Cardiac muscle cell (in vitro differentiated cells and primary cell): ENCODE data around the gene SSR2. TPM values are rescaled to one million over a fixed set of nuclear protein-coding genes. Genes with fewer than 3 reads are reported as not detected.

Experiments used
- DNase-seq, 2 donors: peaks; one replicate each; pipeline versions ENCODE4 v3.0.0 to v3.0.0-alpha.2; 2010 to 2017; ENCODE audit warnings: low read depth in 1 of 2, low spot score in 1 of 2
- H3K27ac ChIP-seq: fragments of 200-600 bp; sonication (generic); 2 replicates; pipeline ENCODE4 v1.5.1; 2016
- H3K27me3 ChIP-seq: fragments of 200-600 bp; sonication (generic); 2 replicates; pipeline ENCODE4 v1.6.0; 2016; ENCODE audit warnings: control low read depth
- H3K36me3 ChIP-seq: fragments of 200-600 bp; sonication (generic); 2 replicates; pipeline ENCODE4 v1.5.1; 2016; ENCODE audit warnings: control low read depth
- H3K4me1 ChIP-seq: fragments of 200-600 bp; sonication (generic); 2 replicates; pipeline ENCODE4 v1.8.1; 2017; ENCODE audit warnings: low read depth, mild to moderate bottlenecking, mixed run types
- H3K4me3 ChIP-seq: fragments of 200-600 bp; sonication (generic); 2 replicates; pipeline ENCODE4 v1.5.1; 2016; ENCODE audit warnings: mild to moderate bottlenecking
- H3K9me3 ChIP-seq: fragments of 200-600 bp; sonication (generic); 2 replicates; pipeline ENCODE4 v1.5.1; 2017; ENCODE audit warnings: low read depth, mild to moderate bottlenecking, control low read depth
- CTCF ChIP-seq: IDR thresholded peaks from 2 replicates; pipeline ENCODE4 v1.5.1; 2012; ENCODE audit warnings: low read depth, mild to moderate bottlenecking, low read length
- polyA plus RNA-seq: library from polyadenylated mRNA; unstranded; fragments of >200 nt; fragmentation: Nextera tagmentation; extraction: Ambion mirVana; gene quantifications from 2 replicates; pipeline ENCODE4 v1.2.1, GENCODE V29; 2016
- total RNA-seq: library from RNA; depleted of rRNA; stranded (reverse); fragments of >200 nt; gene quantifications from 2 replicates; pipeline ENCODE4 v1.2.3, GENCODE V29; 2016

The SSR2 gene
- total and polyA plus RNA-seq, 2 experiments from 2014 or later = 119 to 188 TPM

GRCh38 chr1:155962599-155963211 is 58.0 kb downstream of the SSR2 start:
- H3K9me3 ChIP-seq = no peaks in the 10 kb centered on the region
- H3K27ac ChIP-seq = peak overlapping the region; percentile 65
- H3K36me3 ChIP-seq = peaks cover 50% of the 10 kb centered on the region
- H3K4me3 ChIP-seq = no peak overlapping the region
- no peak for TF ChIP-seq CTCF
- peak in 1 of 2 donors; percentile 65 for DNase-seq
- H3K4me1 ChIP-seq = peaks cover 18% of the 10 kb centered on the region
- no peaks in the 10 kb centered on the region for H3K27me3 ChIP-seq

- Histone ChIP-seq H3K4me3 (no peak overlapping the region), H3K4me1 (peaks cover 12% of the 10 kb centered on the region), H3K9me3 (no peaks in the 10 kb centered on the region), H3K27me3 (no peaks in the 10 kb centered on the region), H3K36me3 (peaks cover 58% of the 10 kb centered on the region), H3K27ac (peak overlapping the region; percentile 65)
- DNase-seq = peak in 1 of 2 donors; percentile 91
- peak; percentile 54 for TF ChIP-seq CTCF
Measured at GRCh38 chr1:155961937-155962336, 58.8 kb downstream of the SSR2 start.

GRCh38 chr1:155960081-155960745 is 60.5 kb downstream of the SSR2 start:
- Histone ChIP-seq H3K9me3 (no peaks in the 10 kb centered on the region), H3K27me3 (no peaks in the 10 kb centered on the region), H3K27ac (peak overlapping the region; percentile 81), H3K4me3 (no peak overlapping the region), H3K36me3 (peaks cover 70% of the 10 kb centered on the region), H3K4me1 (peaks cover 6% of the 10 kb centered on the region)
- TF ChIP-seq CTCF = no peak
- DNase-seq = no peak

Other genes starting within 250 kb of the SSR2 start
- 19.9 and 26.4 TPM in 2 replicates for gene GON4L, start 163.7 kb downstream of the SSR2 start, total RNA-seq
- 42.0 and 44.4 TPM in 2 replicates for gene GON4L, start 163.7 kb downstream of the SSR2 start, polyA plus RNA-seq
- gene SYT11, start 161.4 kb downstream of the SSR2 start, total RNA-seq = 2.1 and 2.5 TPM in 2 replicates
- 1.4 and 2.3 TPM in 2 replicates for gene SYT11, start 161.4 kb downstream of the SSR2 start, polyA plus RNA-seq
- gene RIT1, start 109.6 kb downstream of the SSR2 start, total RNA-seq = 29.1 and 48.7 TPM in 2 replicates
- 40.6 and 54.2 TPM in 2 replicates for gene RIT1, start 109.6 kb downstream of the SSR2 start, polyA plus RNA-seq
- 61.0 and 86.4 TPM in 2 replicates for gene KHDC4, start 86.5 kb downstream of the SSR2 start, total RNA-seq
- gene KHDC4, start 86.5 kb downstream of the SSR2 start, polyA plus RNA-seq = 26.6 and 31.5 TPM in 2 replicates
- gene RXFP4, start 79.3 kb downstream of the SSR2 start, total RNA-seq = 0.33 TPM in 1 of 2 replicates, not detected in the other
- 0.74 TPM in 1 of 2 replicates, not detected in the other for gene RXFP4, start 79.3 kb downstream of the SSR2 start, polyA plus RNA-seq
- gene ARHGEF2, start 42.4 kb downstream of the SSR2 start, total RNA-seq = 89.4 and 126 TPM in 2 replicates
- 38.6 and 54.9 TPM in 2 replicates for gene ARHGEF2, start 42.4 kb downstream of the SSR2 start, polyA plus RNA-seq
- gene UBQLN4, start 32.8 kb upstream of the SSR2 start, total RNA-seq = 43.1 and 51.0 TPM in 2 replicates
- 29.2 and 38.5 TPM in 2 replicates for gene UBQLN4, start 32.8 kb upstream of the SSR2 start, polyA plus RNA-seq
- 75.5 and 116 TPM in 2 replicates for gene LAMTOR2, start 33.8 kb upstream of the SSR2 start, total RNA-seq
- gene LAMTOR2, start 33.8 kb upstream of the SSR2 start, polyA plus RNA-seq = 199 and 208 TPM in 2 replicates
- 1.6 and 3.1 TPM in 2 replicates for gene RAB25, start 40.2 kb upstream of the SSR2 start, total RNA-seq
- 2.1 and 2.4 TPM in 2 replicates for gene RAB25, start 40.2 kb upstream of the SSR2 start, polyA plus RNA-seq
- gene MEX3A, start 61.5 kb upstream of the SSR2 start, total RNA-seq = 48.8 and 58.6 TPM in 2 replicates
- 17.2 and 24.8 TPM in 2 replicates for gene MEX3A, start 61.5 kb upstream of the SSR2 start, polyA plus RNA-seq
- gene LMNA, start 93.8 kb upstream of the SSR2 start, total RNA-seq = 128 and 139 TPM in 2 replicates
- 99.4 and 149 TPM in 2 replicates for gene LMNA, start 93.8 kb upstream of the SSR2 start, polyA plus RNA-seq
- 3.6 and 8.6 TPM in 2 replicates for gene SEMA4A, start 132.6 kb upstream of the SSR2 start, total RNA-seq
- gene SEMA4A, start 132.6 kb upstream of the SSR2 start, polyA plus RNA-seq = 0.65 and 2.9 TPM in 2 replicates
- gene SLC25A44, start 173.2 kb upstream of the SSR2 start, total RNA-seq = 9.2 and 9.7 TPM in 2 replicates
- gene SLC25A44, start 173.2 kb upstream of the SSR2 start, polyA plus RNA-seq = 13.8 and 18.1 TPM in 2 replicates
- gene PMF1, start 192.1 kb upstream of the SSR2 start, total RNA-seq = 106 and 129 TPM in 2 replicates
- gene PMF1, start 192.1 kb upstream of the SSR2 start, polyA plus RNA-seq = 133 and 151 TPM in 2 replicates
- 0.51 and 0.67 TPM in 2 replicates for gene BGLAP, start 221.2 kb upstream of the SSR2 start, total RNA-seq
- 0.32 and 1.8 TPM in 2 replicates for gene BGLAP, start 221.2 kb upstream of the SSR2 start, polyA plus RNA-seq
- 34.5 and 35.7 TPM in 2 replicates for gene PAQR6, start 227.1 kb upstream of the SSR2 start, total RNA-seq
- 23.3 and 40.1 TPM in 2 replicates for gene PAQR6, start 227.1 kb upstream of the SSR2 start, polyA plus RNA-seq